Measurements from ENCODE around the gene CDH12.

Gene CDH12

DNA sequence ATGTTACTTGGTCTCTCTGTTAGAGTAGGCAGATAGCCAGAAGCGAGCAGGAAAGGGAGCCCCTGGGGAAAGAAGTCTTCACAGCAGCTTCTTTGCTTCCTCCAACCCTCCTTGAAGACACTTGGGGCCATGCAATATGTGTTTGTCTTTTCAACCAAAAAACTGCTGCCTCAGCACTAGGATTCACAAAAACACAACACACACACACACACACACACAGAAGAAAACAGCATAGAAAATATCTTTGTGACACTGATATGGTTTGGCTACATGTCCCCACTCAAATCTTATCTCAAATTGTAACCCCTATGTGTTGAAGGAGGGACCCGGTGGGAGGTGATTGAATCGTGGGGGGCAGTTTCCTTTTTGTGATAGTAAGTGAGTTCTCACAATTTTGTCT, 133.3 kb downstream of the CDH12 start:
- no peak for TF ChIP-seq GATA2 (IDR thresholded peaks at IDR 0.05; ENCODE audit: low read depth, low read length)
- no peak for TF ChIP-seq GATA3 (IDR thresholded peaks at IDR 0.05; ENCODE audit: low read depth, low read length)

DNA sequence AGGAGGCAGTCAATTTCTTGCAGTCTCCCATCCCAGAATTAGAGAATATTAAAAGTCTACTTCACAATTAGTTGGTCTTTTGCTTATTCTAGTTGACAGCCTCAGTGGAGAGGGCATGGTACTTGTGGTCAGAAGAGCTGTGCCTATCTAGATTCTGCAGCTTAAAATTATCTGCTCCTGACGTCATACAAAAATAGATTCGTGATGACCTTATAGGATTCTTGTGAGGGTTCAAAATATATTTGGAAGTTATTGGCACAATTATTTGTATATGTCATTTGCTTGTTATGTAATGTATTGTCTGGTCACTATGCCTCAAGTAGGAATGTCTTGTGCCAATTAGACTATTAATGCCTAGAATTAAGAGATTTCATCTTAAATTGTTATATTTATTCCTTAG, 142.5 kb downstream of the CDH12 start:
- TF ChIP-seq GATA2 (IDR thresholded peaks at IDR 0.05; ENCODE audit: low read depth, low read length) (no peak), GATA3 (IDR thresholded peaks at IDR 0.05; ENCODE audit: low read depth, low read length) (no peak)

DNA sequence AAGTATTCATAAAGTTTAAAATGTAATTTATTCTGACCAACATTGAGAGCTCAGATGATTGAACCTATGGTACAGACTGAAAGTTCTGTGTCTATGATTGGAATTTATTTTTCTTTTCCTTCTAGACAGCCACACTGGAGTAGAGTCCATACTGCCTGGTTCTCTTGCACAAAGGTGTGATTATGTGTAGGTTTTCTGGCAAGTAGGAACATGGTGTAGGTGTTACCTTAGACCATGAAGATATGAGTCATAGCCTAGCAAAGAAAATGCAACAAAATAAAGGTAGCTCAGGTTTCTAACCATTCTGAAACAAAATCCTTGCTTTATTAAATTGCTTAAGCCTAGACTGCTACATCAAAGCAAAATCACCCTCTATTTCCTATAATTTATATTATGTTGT, 143.4 kb downstream of the CDH12 start:
- TF ChIP-seq GATA3 (IDR thresholded peaks at IDR 0.05; ENCODE audit: low read depth, low read length) (no peak), GATA2 (IDR thresholded peaks at IDR 0.05; ENCODE audit: low read depth, low read length) (no peak)

DNA sequence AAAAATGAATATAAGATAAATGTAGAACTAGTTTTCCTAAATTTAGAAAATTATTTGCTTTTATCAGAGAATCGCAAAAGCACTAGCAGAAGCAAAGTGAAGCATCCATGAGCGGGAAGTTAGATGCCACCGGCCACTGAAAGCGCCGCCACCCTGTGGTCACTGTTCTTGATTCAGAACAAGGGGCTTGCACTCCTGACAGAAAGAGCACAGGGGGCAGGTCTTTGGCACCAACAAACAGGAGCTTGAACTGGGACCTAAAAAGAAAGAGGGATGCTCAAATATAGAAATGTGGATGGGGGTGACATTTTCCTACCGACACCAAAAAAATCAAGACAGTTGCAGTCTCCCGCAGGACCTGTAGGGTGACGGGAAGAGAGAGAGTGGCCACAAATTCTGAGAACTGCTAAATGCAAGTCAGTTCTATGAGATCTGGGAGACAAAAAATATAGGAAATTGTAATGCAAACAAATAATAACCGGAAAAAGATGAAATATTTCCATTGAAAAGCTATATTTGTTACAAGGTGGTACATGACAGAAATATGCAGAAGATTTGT, 144.3 kb downstream of the CDH12 start:
- no peak for TF ChIP-seq GATA3 (IDR thresholded peaks at IDR 0.05; ENCODE audit: low read depth, low read length)
- no peak for TF ChIP-seq GATA2 (IDR thresholded peaks at IDR 0.05; ENCODE audit: low read depth, low read length)

DNA sequence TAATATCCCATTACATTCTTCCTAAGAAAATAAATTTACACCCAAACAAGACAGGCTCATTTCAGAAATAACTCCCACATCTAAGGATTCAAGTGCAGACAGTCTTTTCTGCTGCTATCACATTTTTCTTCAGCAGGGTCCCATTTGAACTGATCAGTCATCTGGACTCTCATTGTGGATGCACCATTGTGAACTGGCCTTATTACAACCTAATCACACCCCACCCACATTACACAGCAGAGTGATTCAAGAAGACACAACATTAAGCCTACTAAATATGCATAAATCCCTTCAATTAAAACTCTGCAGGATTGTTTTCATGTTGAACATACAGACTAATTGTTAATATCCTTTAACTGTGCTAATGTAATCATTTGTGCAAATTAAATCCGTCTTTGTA, 146.2 kb downstream of the CDH12 start:
- TF ChIP-seq GATA3 (IDR thresholded peaks at IDR 0.05; ENCODE audit: low read depth, low read length), result no peak
- no peak for TF ChIP-seq GATA2 (IDR thresholded peaks at IDR 0.05; ENCODE audit: low read depth, low read length)

DNA sequence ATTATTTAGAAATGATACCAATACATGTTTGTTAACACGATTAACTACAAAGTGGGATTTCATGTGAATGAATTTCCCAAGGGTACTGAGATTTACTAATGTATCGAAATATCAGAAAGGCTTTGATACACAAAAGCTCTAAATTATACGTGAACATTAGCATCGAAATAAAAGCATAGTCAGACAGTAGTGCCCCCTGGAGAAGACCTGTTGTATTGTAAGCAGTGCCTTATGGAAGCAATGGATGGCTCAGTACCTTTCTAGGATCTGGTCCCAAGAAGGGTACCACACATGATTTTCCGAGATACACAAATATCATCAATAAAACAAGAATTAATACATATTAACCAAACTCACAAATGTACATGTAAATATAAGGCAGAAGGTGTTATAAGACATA, 153.8 kb downstream of the CDH12 start:
- TF ChIP-seq GATA2 (IDR thresholded peaks at IDR 0.05; ENCODE audit: low read depth, low read length) (no peak), GATA3 (IDR thresholded peaks at IDR 0.05; ENCODE audit: low read depth, low read length) (no peak)

DNA sequence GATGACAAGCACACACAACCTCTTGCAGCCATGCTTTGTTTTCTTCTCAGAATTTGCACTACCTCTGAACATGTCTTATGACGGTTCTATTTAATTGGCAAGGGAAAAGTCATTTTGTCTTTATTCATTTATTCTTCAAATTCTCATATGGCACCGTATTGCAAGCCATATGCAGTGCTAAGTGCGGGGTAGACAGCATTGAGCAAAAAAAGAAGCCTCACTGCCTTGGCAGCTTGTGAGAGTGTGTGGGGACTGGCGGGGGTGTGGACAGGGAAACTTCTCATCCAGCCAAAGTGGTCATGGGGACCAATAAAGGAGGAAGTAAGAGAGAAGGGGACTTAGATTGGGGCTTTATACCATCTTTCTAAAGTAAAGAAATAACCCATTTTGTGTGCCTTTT, 160.0 kb downstream of the CDH12 start:
- TF ChIP-seq GATA3 (IDR thresholded peaks at IDR 0.05; ENCODE audit: low read depth, low read length) (no peak), GATA2 (IDR thresholded peaks at IDR 0.05; ENCODE audit: low read depth, low read length) (no peak)

DNA sequence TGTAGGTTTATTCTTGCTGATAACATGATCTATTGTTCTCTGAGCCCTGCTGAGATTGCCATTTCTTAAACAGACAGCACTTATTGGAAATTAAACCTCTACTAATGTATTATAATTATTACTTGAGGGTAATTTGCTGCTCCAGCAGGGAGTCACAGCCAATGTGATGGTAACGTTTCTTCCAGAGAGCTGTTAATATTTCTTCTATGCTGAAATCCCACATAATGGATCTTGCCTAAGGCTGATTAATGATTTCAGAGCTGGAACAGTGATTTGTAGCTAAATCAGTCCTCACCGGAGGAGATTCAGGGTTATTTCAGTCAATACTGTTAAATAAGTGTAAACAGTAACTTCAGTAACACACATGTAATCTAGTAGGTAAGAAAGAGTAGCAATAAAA, 170.1 kb downstream of the CDH12 start:
- TF ChIP-seq GATA2 (IDR thresholded peaks at IDR 0.05; ENCODE audit: low read depth, low read length) (no peak), GATA3 (IDR thresholded peaks at IDR 0.05; ENCODE audit: low read depth, low read length) (no peak)

DNA sequence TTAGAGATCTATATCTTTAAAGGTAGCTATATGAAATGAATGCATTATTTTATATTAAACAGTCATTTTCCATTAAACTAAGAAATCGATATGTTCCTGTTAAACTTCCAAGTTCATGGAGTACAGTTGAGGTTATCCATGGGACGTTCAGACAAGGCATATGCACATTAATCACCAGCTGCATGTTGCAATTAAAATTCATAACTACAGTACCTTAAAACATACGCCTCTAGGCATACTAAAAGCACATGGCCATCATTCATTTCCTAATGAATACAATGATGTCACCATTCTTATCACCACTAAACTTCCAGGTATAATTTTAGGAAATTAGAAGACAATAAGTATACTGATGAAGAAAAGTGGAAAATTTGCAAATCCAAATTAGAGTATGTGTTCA, 174.3 kb downstream of the CDH12 start:
- TF ChIP-seq GATA2 (IDR thresholded peaks at IDR 0.05; ENCODE audit: low read depth, low read length), result no peak
- TF ChIP-seq GATA3 (IDR thresholded peaks at IDR 0.05; ENCODE audit: low read depth, low read length), result no peak

DNA sequence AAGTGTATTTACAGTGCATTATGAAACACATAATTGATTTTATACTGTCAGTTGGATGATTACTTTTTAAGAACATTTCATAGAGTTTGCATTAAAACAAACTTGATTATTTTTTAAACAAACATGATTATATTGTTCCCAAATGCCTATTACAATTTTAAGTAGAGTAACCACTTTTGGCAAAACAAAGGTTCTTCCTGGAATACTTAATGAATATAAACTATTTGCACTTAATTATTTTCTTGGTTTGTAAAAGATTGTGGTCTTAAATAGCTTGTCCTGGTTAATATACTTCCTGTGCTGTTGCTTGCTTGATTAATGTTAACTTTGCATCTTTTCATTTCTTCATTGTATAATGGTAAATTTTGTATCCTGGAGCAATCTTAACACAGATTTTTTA, 180.0 kb downstream of the CDH12 start:
- TF ChIP-seq GATA3 (IDR thresholded peaks at IDR 0.05; ENCODE audit: low read depth, low read length) (no peak), GATA2 (IDR thresholded peaks at IDR 0.05; ENCODE audit: low read depth, low read length) (no peak)

DNA sequence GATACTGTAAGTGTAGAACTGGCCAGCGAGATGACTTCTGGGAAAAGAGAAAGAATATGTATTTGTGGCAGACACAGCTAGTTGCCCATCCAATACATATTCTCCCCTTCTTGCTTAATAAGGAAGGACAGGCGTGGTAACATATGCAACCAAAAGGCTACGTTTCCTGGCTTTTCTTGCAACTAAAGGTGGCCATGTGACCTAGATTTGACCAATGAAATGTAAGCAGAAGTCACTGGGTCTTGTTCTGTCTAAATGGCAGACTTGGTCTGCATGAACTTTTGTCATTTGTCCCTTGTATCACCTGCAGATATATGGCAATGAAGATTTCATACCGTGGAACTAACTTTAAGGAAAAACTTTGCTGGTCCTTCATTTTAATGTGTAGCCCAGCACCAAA, 183.8 kb downstream of the CDH12 start:
- TF ChIP-seq GATA3 (IDR thresholded peaks at IDR 0.05; ENCODE audit: low read depth, low read length) (no peak), GATA2 (IDR thresholded peaks at IDR 0.05; ENCODE audit: low read depth, low read length) (no peak)

DNA sequence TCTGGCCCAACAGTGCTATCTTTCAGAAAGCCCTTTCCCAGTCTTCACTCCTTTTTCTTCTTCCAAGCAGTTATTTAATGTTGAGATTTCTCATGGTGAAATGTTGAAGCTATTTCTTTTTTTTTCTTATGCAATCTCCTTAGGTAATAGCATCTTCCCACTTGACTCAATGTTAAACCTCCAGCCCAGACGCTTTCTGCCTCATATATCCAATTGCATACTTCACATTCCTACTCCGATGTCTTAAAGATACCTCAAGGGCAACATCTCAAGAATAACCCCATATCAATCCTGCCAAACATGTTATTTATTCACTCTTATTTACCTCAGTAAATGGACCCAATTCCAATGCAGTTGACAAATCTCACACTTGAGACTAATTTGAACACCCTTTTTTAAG, 187.3 kb downstream of the CDH12 start:
- TF ChIP-seq GATA3 (IDR thresholded peaks at IDR 0.05; ENCODE audit: low read depth, low read length) (no peak), GATA2 (IDR thresholded peaks at IDR 0.05; ENCODE audit: low read depth, low read length) (no peak)

DNA sequence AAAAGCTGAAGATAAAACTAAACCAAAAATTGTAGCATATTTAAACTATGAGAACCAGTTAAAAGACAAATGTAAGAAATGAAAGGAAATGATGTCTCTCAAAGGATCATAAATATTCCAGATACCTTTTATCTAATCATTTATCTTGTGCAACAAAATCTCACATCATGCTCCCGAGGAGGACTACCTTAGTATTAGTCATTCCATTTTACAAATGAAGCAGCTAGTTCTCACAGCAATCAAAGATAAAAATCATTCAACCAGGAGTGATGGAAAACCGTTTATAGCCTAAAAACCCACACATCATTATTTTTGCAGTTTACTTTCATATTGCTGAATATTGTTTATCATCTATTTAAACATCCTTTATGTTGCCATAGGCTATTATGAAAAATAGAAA, 190.0 kb downstream of the CDH12 start:
- TF ChIP-seq GATA2 (IDR thresholded peaks at IDR 0.05; ENCODE audit: low read depth, low read length) (no peak), GATA3 (IDR thresholded peaks at IDR 0.05; ENCODE audit: low read depth, low read length) (no peak)

DNA sequence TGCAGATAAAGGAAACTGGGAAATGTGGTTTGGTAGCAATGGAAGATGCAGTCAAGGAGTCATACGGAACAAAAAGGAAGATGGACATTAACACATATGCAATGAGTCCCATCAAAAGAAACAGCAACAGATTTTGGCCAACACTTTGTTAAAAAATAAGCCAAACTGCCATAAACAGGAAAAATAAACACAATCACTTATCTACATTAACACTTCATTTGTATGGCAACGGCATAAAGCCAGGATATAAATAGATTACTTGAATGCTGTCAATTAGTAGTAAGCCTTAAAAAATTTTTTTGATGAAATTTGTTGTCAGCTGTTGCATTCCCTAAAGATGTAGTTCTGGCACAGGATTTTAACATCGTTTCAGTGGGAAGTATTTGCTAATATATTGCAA, 190.8 kb downstream of the CDH12 start:
- TF ChIP-seq GATA3 (IDR thresholded peaks at IDR 0.05; ENCODE audit: low read depth, low read length) (no peak), GATA2 (IDR thresholded peaks at IDR 0.05; ENCODE audit: low read depth, low read length) (no peak)

DNA sequence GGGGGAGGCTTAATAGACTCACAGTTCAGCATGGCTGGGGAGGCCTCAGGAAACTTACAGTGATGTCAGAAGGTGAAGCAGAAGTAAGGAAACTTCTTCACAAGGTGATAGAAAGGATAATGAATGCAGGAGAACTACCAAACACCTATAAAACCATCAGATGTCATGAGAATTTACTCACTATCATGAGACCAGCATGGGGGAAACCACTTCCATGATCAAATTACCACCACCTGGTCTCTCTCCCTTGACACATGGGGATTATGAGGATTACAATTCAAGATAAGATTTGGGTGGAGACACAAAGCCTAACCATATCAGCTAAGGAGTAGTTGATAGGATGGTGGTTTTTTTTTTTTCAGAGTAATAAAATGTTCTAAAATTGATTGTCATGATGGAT, 201.8 kb downstream of the CDH12 start:
- TF ChIP-seq GATA2 (IDR thresholded peaks at IDR 0.05; ENCODE audit: low read depth, low read length), result no peak
- TF ChIP-seq GATA3 (IDR thresholded peaks at IDR 0.05; ENCODE audit: low read depth, low read length), result no peak

DNA sequence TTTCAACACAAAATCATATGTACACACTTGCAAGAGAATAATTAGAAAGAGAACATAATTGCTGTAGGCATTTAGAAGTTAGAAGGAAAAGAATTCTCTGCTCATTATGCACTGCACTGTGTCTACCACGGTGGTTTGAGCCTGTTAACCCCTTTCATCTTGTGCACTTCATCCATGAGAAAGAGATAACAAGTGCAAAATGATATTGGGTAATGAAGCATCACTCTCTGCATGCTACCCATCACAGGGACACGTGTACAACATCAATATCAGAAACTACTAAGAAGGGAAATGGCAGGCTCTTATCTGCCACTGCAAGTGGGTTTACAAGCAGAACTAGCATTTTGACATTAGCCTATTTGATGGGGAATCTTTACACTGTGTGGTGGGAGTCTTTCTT, 202.6 kb downstream of the CDH12 start:
- TF ChIP-seq GATA3 (IDR thresholded peaks at IDR 0.05; ENCODE audit: low read depth, low read length) (no peak), GATA2 (IDR thresholded peaks at IDR 0.05; ENCODE audit: low read depth, low read length) (no peak)

Data from SH-SY5Y (cell line).